Adipose tissue (tissue), 3 donors: ENCODE results near the gene ANKRD6. TPM values are rescaled to one million over a fixed set of nuclear protein-coding genes. Genes with fewer than 3 reads are reported as not detected.

Source experiments
- H3K27ac ChIP-seq: one replicate; pipeline ENCODE4 v1.5.1; 2013; ENCODE audit warnings: low read depth, low read length
- WGBS, 3 donors: extraction: QIAGEN DNeasy Blood & Tissue Kit; methylation state at CpG; one replicate each; pipeline ENCODE4 v1.1.7; 2013; 5-methylcytosine and 5-hydroxymethylcytosine counted together
- polyA plus RNA-seq, 3 donors: library from polyadenylated mRNA; stranded (reverse); fragments of 200-250 nt; gene quantifications; one replicate each; pipeline ENCODE4 v1.2.3, GENCODE V29; 2013
- donor health status: healthy with polysubstance abuse.
- donor health status: Bipolar disorder and iron deficiency.
- donor health status: healthy.

Gene ANKRD6
- polyA plus RNA-seq, 3 donors, result 3.1 to 9.3 (median 4.1) TPM

DNA sequence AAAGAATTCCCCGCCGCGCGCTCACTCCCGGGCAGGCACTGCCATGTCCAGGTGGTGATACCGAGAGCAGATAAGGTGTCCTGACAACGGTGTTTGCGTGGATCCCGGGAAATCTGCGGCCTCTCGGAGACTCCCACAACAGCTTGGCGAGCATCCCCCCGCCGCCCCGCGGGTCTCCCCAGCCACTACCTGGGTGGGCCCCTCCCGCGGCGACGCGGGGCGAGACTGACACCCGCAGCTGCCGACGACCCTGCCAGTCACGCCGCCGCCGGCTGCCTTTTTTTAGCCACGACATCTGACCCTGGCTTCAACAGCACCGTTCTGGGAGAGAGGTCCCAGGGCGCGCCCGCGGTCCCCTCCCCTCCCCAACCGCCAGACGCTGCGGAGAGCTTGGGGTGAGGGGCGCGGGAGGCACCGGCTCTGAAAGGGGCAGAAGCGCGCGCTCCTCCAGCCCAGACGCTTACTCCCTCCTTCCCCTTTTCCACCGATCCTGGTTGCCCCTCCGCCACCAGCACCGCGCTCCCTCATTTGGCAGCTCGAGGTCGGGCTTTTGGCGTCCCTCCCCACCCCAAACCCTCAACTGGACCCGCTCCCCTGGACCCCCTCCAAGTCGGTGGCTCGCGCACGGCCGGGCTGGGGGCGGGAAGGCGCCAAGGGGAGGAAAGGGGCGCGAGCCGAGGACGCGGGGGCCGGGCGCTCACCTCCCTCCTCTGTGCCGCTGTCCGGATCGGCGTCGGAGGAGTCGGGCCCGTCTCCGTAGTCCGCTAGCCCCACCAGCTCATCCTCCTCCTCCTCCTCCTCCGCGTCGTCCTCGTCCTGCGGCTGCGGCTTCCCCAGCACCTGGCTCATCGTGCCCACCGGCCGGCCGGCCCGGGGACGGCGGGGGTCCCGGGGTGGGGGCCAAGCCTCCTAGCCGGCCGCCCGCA lies 21.5 kb upstream of the ANKRD6 start:
- 1 to 2% (median 2%) methylated on average over 69 to 93 of the region's 93 CpGs for WGBS, 3 donors
- no peak overlapping the region for H3K27ac ChIP-seq

GRCh38 chr6:89412071-89413005 lies 20.6 kb upstream of the ANKRD6 start, which contains the start of gene RRAGD:
Gene RRAGD, minus strand, starts transcription at chr6:89412273. Its CDS starts 280 bp downstream, at chr6:89411993.
- 1% methylated on average over 47 to 85 of the region's 85 CpGs for WGBS, 3 donors
- H3K27ac ChIP-seq, result no peak within 1 kb of the TSS

DNA sequence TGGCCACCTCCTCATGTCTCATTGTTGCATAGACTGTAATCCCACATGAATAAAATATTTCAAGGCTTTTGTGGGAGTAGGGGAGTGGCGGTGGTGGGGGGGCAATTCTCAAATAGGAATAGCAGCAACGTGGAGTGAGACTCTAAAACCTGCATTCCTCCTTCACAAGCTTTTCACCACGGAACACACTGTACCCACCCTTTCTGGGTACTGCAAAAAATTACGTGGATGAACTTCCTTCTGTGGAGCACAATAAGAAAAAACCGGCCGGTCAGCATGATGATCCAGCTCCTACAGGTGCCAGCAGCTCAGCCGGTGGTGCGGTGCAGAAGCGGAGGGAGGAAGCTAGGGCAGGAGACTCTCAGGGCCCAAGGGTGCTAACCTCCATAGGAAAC lies 19.9 kb upstream of the ANKRD6 start:
- no peak overlapping the region for H3K27ac ChIP-seq

DNA sequence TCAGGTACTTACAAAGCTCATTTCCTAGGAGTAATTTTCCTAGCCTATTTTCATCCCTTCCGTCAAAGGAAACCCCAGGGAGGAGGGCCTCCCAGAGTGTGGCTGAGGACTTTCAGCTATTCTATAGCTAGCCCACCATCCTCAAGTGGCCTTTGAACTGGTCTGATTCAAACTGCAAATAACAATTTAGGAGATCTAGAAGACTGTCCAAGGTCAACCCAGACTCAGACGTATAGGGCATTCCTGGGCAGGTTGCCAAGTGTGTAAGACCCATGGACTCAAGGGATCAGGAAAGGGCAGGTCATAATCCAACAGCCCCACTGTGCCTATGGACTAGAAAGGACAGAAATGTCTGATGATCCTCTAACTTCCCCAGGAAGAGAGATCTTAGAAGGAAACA lies 18.7 kb upstream of the ANKRD6 start:
- WGBS, 3 donors, result 13 to 43% (median 23%) methylated on average over 2 of the region's 2 CpGs
- no peak overlapping the region for H3K27ac ChIP-seq

More for the DNA sequence above, 19.9 kb upstream of the ANKRD6 start:
- 21 to 24% (median 22%) methylated on average over 9 of the region's 9 CpGs for WGBS, 3 donors

DNA sequence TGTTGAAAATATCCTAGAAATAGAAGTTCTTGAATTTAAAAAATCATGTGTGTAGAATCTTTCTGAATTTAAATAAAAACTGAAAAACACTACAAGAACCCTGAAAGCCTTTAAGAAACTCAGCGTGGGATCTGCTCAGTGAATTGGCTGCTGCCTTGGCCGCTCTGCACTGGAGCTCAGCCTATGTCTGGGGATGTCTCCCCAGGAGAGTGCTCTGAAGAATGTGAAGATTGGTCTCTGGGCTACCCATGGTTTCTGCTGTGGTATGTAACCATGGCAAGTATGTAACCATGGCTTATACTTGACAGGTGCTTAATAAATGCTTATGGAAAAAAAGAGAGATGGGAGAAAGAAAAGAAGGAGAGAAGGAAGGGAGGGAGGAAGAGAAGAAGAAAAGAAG lies 17.8 kb upstream of the ANKRD6 start:
- no peak overlapping the region for H3K27ac ChIP-seq
- 92 to 97% (median 97%) methylated on average over 2 of the region's 2 CpGs for WGBS, 3 donors

DNA sequence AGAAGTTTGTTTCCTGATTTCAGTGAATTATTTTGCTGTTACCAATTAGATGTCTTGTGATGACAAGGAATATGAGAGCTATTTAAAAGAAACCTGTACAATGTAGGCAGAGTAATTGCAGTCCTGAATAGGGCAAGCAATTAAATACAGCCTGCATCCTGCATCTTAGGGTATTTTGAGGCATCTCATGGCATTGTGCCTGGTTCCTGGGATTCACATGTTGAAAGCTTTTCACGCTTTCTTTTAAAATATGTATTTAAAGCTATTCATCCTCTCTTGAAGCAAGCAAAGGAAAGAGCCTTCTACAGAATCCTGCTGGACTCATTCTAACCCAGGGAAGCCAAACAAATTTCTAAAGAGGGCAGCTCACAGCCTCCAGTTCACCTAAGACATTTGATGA lies 16.2 kb upstream of the ANKRD6 start:
- 91 to 94% (median 92%) methylated on average over 1 of the region's 1 CpG for WGBS, 3 donors
- no peak overlapping the region for H3K27ac ChIP-seq

GRCh38 chr6:89430201-89430962 lies 2.6 kb upstream of the ANKRD6 start:
- WGBS, 3 donors, result 26 to 56% (median 54%) methylated on average over 7 of the region's 7 CpGs

GRCh38 chr6:89433252-89434149 lies 549 bp downstream of the ANKRD6 start:
- 2% methylated on average over 70 to 78 of the region's 80 CpGs for WGBS, 3 donors
- no peak overlapping the region for H3K27ac ChIP-seq

More at GRCh38 chr6:89430201-89430962, 2.6 kb upstream of the ANKRD6 start:
- H3K27ac ChIP-seq, result no peak overlapping the region

GRCh38 chr6:89434150-89434499 lies 1.2 kb downstream of the ANKRD6 start:
- no peak overlapping the region for H3K27ac ChIP-seq
- WGBS, 3 donors, result 81 to 93% (median 87%) methylated on average over 3 of the region's 3 CpGs

GRCh38 chr6:89434954-89435353 lies 2.0 kb downstream of the ANKRD6 start:
- H3K27ac ChIP-seq, result no peak overlapping the region
- 93 to 98% (median 94%) methylated on average over 4 of the region's 4 CpGs for WGBS, 3 donors

GRCh38 chr6:89436226-89436625 lies 3.3 kb downstream of the ANKRD6 start:
- H3K27ac ChIP-seq, result no peak overlapping the region
- 26 to 49% (median 33%) methylated on average over 2 of the region's 2 CpGs for WGBS, 3 donors

DNA sequence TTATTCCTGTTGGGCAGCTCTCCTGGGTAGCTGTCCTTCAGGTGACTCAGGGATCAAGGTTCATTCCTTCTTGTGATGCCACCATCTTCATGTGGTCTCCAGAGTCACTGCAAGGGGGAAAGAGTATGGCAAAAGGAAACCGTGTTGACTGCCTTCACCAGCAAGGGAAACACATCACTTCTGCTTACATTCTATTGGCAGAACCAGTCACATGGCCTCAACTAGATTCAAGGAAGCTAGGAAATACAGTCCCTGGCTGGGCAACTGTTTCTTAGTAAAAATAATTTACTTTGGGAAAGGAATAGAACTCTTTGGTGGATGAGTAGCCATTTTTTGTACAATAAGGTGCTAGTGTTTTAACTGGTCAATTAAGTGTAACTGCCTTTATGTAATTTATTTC lies 5.3 kb downstream of the ANKRD6 start:
- no peak overlapping the region for H3K27ac ChIP-seq
- 60 to 95% (median 70%) methylated on average over 1 of the region's 1 CpG for WGBS, 3 donors

DNA sequence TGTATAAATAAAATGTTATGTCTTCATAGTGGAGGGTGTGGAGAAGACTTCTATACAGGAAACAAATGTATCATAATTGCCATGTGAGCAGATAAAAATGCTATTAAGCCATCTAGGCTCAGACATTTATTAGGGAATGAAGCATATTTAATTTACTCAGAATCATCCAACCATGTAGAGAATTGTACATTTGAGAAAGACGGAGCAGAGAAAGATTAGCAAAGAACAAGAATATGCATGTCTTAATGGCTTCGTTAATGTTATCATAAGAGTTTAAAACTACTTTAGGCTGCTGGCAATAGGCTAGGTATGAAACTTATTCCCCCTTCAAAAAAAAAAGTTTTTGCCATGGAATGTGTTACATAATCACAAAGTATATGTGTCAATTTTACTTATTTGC lies 6.1 kb downstream of the ANKRD6 start:
- WGBS, 3 donors, result 92 to 99% (median 93%) methylated on average over 2 of the region's 2 CpGs

DNA sequence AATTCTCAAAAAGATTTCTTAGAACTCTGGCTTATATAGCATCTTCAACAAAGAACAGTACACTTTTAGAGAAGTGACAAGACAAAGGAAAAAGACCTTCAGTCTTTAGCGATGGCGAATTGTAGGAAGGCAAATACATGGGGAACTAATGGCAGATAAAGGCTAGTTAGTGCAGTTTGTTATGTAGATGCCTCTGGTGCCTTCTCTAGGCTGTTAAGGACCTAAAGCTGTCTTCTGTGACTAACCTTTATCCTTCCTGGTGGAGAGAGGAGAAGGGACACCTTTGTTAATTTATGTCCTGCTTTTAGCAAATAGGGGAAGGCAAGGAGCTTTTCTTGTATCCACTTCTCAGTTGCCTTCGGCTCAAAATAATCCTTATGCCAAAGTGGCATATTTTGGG lies 7.2 kb downstream of the ANKRD6 start:
- 95 to 98% (median 96%) methylated on average over 3 of the region's 3 CpGs for WGBS, 3 donors
- no peak overlapping the region for H3K27ac ChIP-seq

More for the DNA sequence above, 6.1 kb downstream of the ANKRD6 start:
- no peak overlapping the region for H3K27ac ChIP-seq

DNA sequence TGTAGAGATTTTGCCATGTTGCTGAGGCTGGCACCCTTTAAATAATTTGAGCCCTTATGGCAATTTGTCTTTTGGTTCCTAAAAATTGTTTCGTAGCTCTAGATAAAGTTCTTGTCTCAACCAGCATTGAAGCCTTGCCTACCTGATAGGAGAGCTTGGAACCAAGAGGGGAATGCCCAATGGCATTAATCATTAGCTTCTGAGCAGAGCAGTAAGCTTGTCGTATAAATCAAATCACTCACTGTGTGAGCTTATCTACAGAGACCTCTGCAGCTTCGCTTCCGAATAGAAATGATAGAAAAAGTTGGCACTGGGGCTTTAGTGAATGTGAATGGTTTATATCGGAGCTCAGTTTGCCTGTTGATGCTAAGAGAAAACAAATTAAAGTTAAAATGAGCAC lies 10.7 kb downstream of the ANKRD6 start:
- no peak overlapping the region for H3K27ac ChIP-seq
- WGBS, 3 donors, result 37 to 76% (median 65%) methylated on average over 5 of the region's 5 CpGs

DNA sequence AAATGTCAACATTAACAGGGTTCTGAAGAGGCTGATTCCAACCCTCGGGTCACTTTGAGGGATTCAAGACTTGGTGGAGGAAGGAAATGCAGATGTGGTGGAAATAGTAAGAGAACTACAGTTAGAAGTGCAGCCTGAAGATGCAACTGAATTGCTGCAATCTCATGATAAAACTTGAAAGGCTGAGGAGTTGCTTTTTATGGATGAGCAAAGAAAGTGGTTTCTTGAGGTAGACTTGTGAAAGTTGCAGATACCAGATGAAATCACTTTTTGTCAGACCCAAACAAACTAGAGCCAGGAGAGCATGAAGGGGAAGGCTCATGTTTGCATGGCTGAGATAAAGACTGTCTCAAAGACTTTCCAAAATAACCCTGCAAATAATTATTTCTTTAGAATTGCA lies 16.2 kb downstream of the ANKRD6 start:
- no peak overlapping the region for H3K27ac ChIP-seq
- WGBS, 3 donors, result 19 to 34% (median 30%) methylated on average over 1 of the region's 1 CpG

- WGBS, 3 donors, result 64 to 98% (median 88%) methylated on average over 1 of the region's 1 CpG
- no peak overlapping the region for H3K27ac ChIP-seq
Observed at GRCh38 chr6:89452281-89452680, 19.3 kb downstream of the ANKRD6 start.
